Right lobe of liver (tissue), 6 donors: ENCODE results near the gene PGAP6. TPM values are rescaled to one million over a fixed set of nuclear protein-coding genes. Genes with fewer than 3 reads are reported as not detected.

Source experiments
- ATAC-seq, 4 donors: fragments of 200-7000 bp; cut with Tn5 transposase; one replicate each; pipeline ENCODE4 v1.9.1; 2020; ENCODE audit warnings: mild to moderate bottlenecking in 4 of 4, moderate library complexity in 4 of 4
- DNase-seq, 3 donors: peaks; one replicate each; pipeline ENCODE4 v3.0.0-alpha.2; 2020
- H3K27ac ChIP-seq, 3 donors: fragments of 200-600 bp; one replicate each; pipeline ENCODE4 v1.8.0; 2022
- H3K27me3 ChIP-seq, 2 donors: fragments of 200-600 bp; one replicate each; pipeline ENCODE4 v1.8.0; 2022
- H3K36me3 ChIP-seq, 4 donors: fragments of 200-600 bp; sonication (generic) in 1 of 4; one replicate each; pipeline versions ENCODE4 v1.5.1 to v1.8.0; 2017 to 2022; ENCODE audit warnings: control low read depth in 1 of 4
- H3K4me1 ChIP-seq, 4 donors: fragments of 200-600 bp; sonication (generic) in 1 of 4; one replicate each; pipeline versions ENCODE4 v1.5.1 to v1.8.0; 2017 to 2022; ENCODE audit warnings: control low read depth in 1 of 4
- H3K4me3 ChIP-seq, 3 donors: fragments of 200-600 bp; one replicate each; pipeline ENCODE4 v1.8.0; 2022
- H3K9me3 ChIP-seq, 4 donors: fragments of 200-600 bp; sonication (generic) in 1 of 4; one replicate each; pipeline versions ENCODE4 v1.5.1 to v1.8.0; 2017 to 2022; ENCODE audit warnings: control low read depth in 1 of 4
- CTCF ChIP-seq, 4 donors: fragments of 200-600 bp in 3 of 4; fragments of 450-650 bp in 1 of 4; IDR thresholded peaks; one replicate each; pipeline versions ENCODE4 v1.5.1 to v1.8.0; 2016 to 2022; ENCODE audit warnings: antibody characterized with exemption in 4 of 4, mild to moderate bottlenecking in 2 of 4
- POLR2A ChIP-seq: fragments of 450-650 bp; IDR thresholded peaks from one replicate; pipeline ENCODE4 v1.6.1; 2017; ENCODE audit warnings: antibody characterized with exemption, mild to moderate bottlenecking
- WGBS: methylation state at CpG from one replicate; pipeline ENCODE4 v1.1.6; 2018; ENCODE audit warnings: low coverage, low lambda C conversion rate; ENCODE audit not compliant: insufficient coverage; ENCODE audit errors: missing lambda C conversion rate; 5-methylcytosine and 5-hydroxymethylcytosine counted together
- intact Hi-C, 2 donors: fragments of 100-400 bp; cut with DNase I; formaldehyde crosslinking; loops; one replicate each; pipeline versions ENCODE4 v1.11.2 to v1.14.1; 2022
- total RNA-seq, 6 experiments: library from RNA; depleted of rRNA in 2 of 6; stranded (reverse); fragments of >200 nt in 2 of 6; fragmentation: NEBNext Ultra II Directional in 3 of 6; extraction: Animal tissue kit (Norgen Biotek cat#: 25700) in 3 of 6; gene quantifications; one replicate each; pipeline versions ENCODE4 v1.1.0 to v1.2.4, GENCODE V29; 2016 to 2023
- donor health status: DM: no; HTN: yes; CAD: no.
- donor health status: DM: no; HTN: no; CAD: no.
- donor health status: DM: no; HTN: no; CAD: no.
- donor health status: DM: no; HTN: yes; CAD: no.
- donor health status: DM: no; HTN: yes; CAD: no.

Gene PGAP6
- total RNA-seq, 6 experiments from 2014 or later: 24.3 to 44.6 (median 28.0) TPM

GRCh38 chr16:340370-341091 lies 41.2 kb downstream of the PGAP6 start:
- 69% methylated on average over 5 of the region's 23 CpGs for WGBS
- no peak overlapping the region for H3K4me3 ChIP-seq
- H3K27ac ChIP-seq: no peak overlapping the region
- intact Hi-C loops: no loop called here
- H3K9me3 ChIP-seq: no peaks in the 10 kb centered on the region
- ATAC-seq (peak in 2 of 4 donors; percentile 22 to 30), DNase-seq (no peak)
- H3K36me3 ChIP-seq: peaks cover 0 to 2% (median 0%) of the 10 kb centered on the region in 4 donors
- no peaks in the 10 kb centered on the region for H3K27me3 ChIP-seq
- H3K4me1 ChIP-seq: no peaks in the 10 kb centered on the region
- TF ChIP-seq POLR2A (no peak), CTCF (IDR thresholded peaks at IDR 0.05) (no peak)

GRCh38 chr16:339680-340079 lies 42.1 kb downstream of the PGAP6 start:
- no peak for DNase-seq
- Histone ChIP-seq H3K27ac (no peak overlapping the region), H3K4me1 (no peaks in the 10 kb centered on the region), H3K27me3 (no peaks in the 10 kb centered on the region), H3K4me3 (no peak overlapping the region), H3K9me3 (no peaks in the 10 kb centered on the region), H3K36me3 (peaks cover 0 to 1% (median 0%) of the 10 kb centered on the region in 4 donors)
- intact Hi-C loops: no loop called here
- peak in 2 of 4 donors; percentile 31 to 48 for ATAC-seq
- 34% methylated on average over 3 of the region's 5 CpGs for WGBS
- TF ChIP-seq CTCF (IDR thresholded peaks at IDR 0.05) (no peak), POLR2A (no peak)

- Histone ChIP-seq H3K36me3 (no peaks in the 10 kb centered on the region), H3K4me1 (no peaks in the 10 kb centered on the region), H3K9me3 (no peaks in the 10 kb centered on the region), H3K27ac (no peak overlapping the region), H3K27me3 (no peaks in the 10 kb centered on the region), H3K4me3 (no peak overlapping the region)
- ATAC-seq (no peak), DNase-seq (no peak)
- WGBS: 100% methylated on average over 1 of the region's 21 CpGs
- intact Hi-C loops: no loop called here
- TF ChIP-seq POLR2A (no peak), CTCF (IDR thresholded peaks at IDR 0.05) (no peak)
Measured at GRCh38 chr16:337975-338575, 43.7 kb downstream of the PGAP6 start.

DNA sequence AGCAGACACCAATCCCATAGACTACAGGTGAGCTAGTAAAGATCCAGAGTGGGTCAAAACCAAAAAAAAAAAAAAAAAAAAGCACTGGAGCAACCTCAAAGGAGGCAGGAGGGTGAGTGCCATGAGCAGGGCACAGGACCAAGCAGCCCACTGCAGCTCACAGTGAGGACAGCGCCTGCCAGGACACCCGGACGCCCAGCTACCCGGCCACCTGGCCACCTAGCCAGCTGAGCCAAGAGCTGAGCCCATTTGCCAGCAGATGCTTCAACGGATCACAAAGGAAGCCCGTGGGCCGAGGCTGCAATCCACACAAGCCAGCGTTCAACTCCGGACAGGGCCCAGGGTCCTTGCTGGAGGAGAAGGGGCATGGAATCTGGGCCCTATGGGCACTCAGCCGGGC lies 44.3 kb downstream of the PGAP6 start:
- Histone ChIP-seq H3K9me3 (no peaks in the 10 kb centered on the region), H3K27ac (no peak overlapping the region), H3K4me3 (no peak overlapping the region), H3K36me3 (no peaks in the 10 kb centered on the region), H3K4me1 (no peaks in the 10 kb centered on the region), H3K27me3 (no peaks in the 10 kb centered on the region)
- DNase-seq (no peak), ATAC-seq (peak in 1 of 4 donors; percentile 18)
- TF ChIP-seq CTCF (IDR thresholded peaks at IDR 0.05) (no peak), POLR2A (no peak)
- WGBS: no CpG with 5 or more reads among the region's 10 CpGs
- intact Hi-C loops: no loop called here
